ACHN (cell line): ENCODE results near the gene SNIP1.

ENCODE experiments used
- DNase-seq: peaks from one replicate; pipeline ENCODE4 v3.0.0-alpha.2; 2015
- in situ Hi-C: cut with HindIII; loops from 2 replicates; pipeline ENCODE4 v1.10.0; 2017; ENCODE audit warnings: low sequenced_read_pairs, low pct_ligation_motif_present, low pct_unique_long_range_greater_than_20kb

The SNIP1 gene

GRCh38 chr1:37485902-37486679, 68.0 kb downstream of the SNIP1 start:
- in situ Hi-C loops: no loop called here
- DNase-seq: no peak
